Peyer's patch (tissue), 4 donors: ENCODE results near the gene TFG.

Experiments
- POLR2A ChIP-seq, 2 donors: fragments of 450-650 bp; IDR thresholded peaks; one replicate each; pipeline ENCODE4 v1.5.1; 2017; ENCODE audit warnings: antibody characterized with exemption in 2 of 2, mild to moderate bottlenecking in 2 of 2, moderate library complexity in 2 of 2
- TF ChIP-seq, protein P1 (sequence below), 6 experiments: fragments of 450-650 bp in 4 of 6; fragments of 200-600 bp in 2 of 6; sonication (generic) in 1 of 6; IDR thresholded peaks; one replicate each; pipeline ENCODE4 v1.5.1; 2017 to 2019; ENCODE audit warnings: antibody characterized with exemption in 6 of 6, mild to moderate bottlenecking in 3 of 6, moderate library complexity in 1 of 6

DNA sequence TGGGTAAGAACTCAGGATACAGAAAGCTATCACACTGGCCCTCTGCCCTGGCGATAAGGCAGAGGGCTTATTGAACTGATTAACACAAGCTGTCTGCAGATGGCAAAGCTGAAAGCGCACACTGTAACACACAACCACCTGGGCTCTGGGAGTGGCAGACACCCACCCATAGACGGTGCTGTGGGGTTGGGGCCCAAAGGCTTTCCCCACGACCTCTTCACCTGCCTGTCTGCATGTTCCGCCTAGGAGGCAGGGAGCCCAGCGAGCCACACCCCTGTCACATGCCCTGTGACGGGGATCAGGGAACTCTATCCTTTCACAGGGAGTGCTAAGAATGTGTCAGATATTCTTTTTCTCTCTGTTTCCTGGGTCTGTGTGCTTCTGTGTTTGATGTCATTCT lies 12.1 kb upstream of the TFG start:
- TF ChIP-seq POLR2A (IDR thresholded peaks at IDR 0.05): peak in 1 of 2 donors; percentile 31
- TF ChIP-seq, protein P1, sequence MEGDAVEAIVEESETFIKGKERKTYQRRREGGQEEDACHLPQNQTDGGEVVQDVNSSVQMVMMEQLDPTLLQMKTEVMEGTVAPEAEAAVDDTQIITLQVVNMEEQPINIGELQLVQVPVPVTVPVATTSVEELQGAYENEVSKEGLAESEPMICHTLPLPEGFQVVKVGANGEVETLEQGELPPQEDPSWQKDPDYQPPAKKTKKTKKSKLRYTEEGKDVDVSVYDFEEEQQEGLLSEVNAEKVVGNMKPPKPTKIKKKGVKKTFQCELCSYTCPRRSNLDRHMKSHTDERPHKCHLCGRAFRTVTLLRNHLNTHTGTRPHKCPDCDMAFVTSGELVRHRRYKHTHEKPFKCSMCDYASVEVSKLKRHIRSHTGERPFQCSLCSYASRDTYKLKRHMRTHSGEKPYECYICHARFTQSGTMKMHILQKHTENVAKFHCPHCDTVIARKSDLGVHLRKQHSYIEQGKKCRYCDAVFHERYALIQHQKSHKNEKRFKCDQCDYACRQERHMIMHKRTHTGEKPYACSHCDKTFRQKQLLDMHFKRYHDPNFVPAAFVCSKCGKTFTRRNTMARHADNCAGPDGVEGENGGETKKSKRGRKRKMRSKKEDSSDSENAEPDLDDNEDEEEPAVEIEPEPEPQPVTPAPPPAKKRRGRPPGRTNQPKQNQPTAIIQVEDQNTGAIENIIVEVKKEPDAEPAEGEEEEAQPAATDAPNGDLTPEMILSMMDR (IDR thresholded peaks at IDR 0.05): peak in 3 of 6 experiments; percentile 21 to 35 (median 23)
